ENCODE results near the gene SIRPB1.
"Not testable (repeated sequence)": the region's sequence is repeated elsewhere in the genome, so short reads cannot be mapped to it uniquely, and the experiment has no call there.

Gene SIRPB1

GRCh38 chr20:1619861-1620444 is at the start of gene SIRPB1:
Gene SIRPB1, minus strand, starts transcription at chr20:1620009. Its CDS starts 65 bp downstream, at chr20:1619944.
- no peak for DNase-seq

- no peak for DNase-seq
Observed at GRCh38 chr20:1669304-1669703, 49.5 kb upstream of the SIRPB1 start.

- no peak for DNase-seq
Observed at GRCh38 chr20:1667502-1668085, 47.8 kb upstream of the SIRPB1 start.

- no peak for DNase-seq
Observed at GRCh38 chr20:1666802-1667201, 47.0 kb upstream of the SIRPB1 start.

- DNase-seq, result no peak
Observed at GRCh38 chr20:1665345-1665744, 45.5 kb upstream of the SIRPB1 start.

- DNase-seq, result no peak
Observed at GRCh38 chr20:1664911-1665310, 45.1 kb upstream of the SIRPB1 start.

- DNase-seq, result no peak
Observed at GRCh38 chr20:1663917-1664316, 44.1 kb upstream of the SIRPB1 start.

- DNase-seq, result no peak
Observed at GRCh38 chr20:1661542-1662299, 41.9 kb upstream of the SIRPB1 start.

- DNase-seq, result no peak
Observed at GRCh38 chr20:1660246-1660645, 40.4 kb upstream of the SIRPB1 start.

- DNase-seq, result no peak
Observed at GRCh38 chr20:1657556-1658334, 37.9 kb upstream of the SIRPB1 start, which contains the start of gene SIRPG. Gene SIRPG, minus strand, starts transcription at chr20:1657779. Its CDS starts 65 bp downstream, at chr20:1657714.

GRCh38 chr20:1656844-1657243 is 37.0 kb upstream of the SIRPB1 start:
- no peak for DNase-seq

- no peak for DNase-seq
Observed at GRCh38 chr20:1654996-1655395, 35.2 kb upstream of the SIRPB1 start.

GRCh38 chr20:1652960-1653359 is 33.2 kb upstream of the SIRPB1 start:
- no peak for DNase-seq

GRCh38 chr20:1652104-1652503 is 32.3 kb upstream of the SIRPB1 start:
- DNase-seq, result no peak

- no peak for DNase-seq
Observed at GRCh38 chr20:1651268-1652058, 31.7 kb upstream of the SIRPB1 start.

GRCh38 chr20:1648101-1648500 is 28.3 kb upstream of the SIRPB1 start:
- no peak for DNase-seq

GRCh38 chr20:1646975-1647431 is 27.2 kb upstream of the SIRPB1 start:
- no peak for DNase-seq

GRCh38 chr20:1644101-1644962 is 24.5 kb upstream of the SIRPB1 start:
- no peak for DNase-seq

- not testable (repeated sequence) for DNase-seq
Observed at GRCh38 chr20:1638643-1639042, 18.8 kb upstream of the SIRPB1 start.

- DNase-seq, result no peak
Observed at GRCh38 chr20:1637755-1638154, 17.9 kb upstream of the SIRPB1 start.

GRCh38 chr20:1637226-1637625 is 17.4 kb upstream of the SIRPB1 start:
- no peak for DNase-seq

All from NCI-H2227 treated with DMSO at 0.1 percent for 48 hours (cell line).